Thyroid gland (tissue), 4 donors: ENCODE results near the gene OTOP3. TPM values are rescaled to one million over a fixed set of nuclear protein-coding genes. Genes with fewer than 3 reads are reported as not detected.
"Not testable (repeated sequence)": the region's sequence is repeated elsewhere in the genome, so short reads cannot be mapped to it uniquely, and the experiment has no call there.

Source experiments
- DNase-seq, 2 donors: peaks; one replicate each; pipeline ENCODE4 v3.0.0-alpha.2; 2019
- H3K27ac ChIP-seq, 3 donors: fragments of 200-600 bp; sonication (generic); 1 replicate in 2 of 3; 2 replicates in 1 of 3; pipeline ENCODE4 v1.5.1; 2016 to 2019; ENCODE audit warnings: mild to moderate bottlenecking in 1 of 3, moderate library complexity in 1 of 3
- H3K27me3 ChIP-seq: fragments of 200-600 bp; sonication (generic); one replicate; pipeline ENCODE4 v1.5.1; 2019
- H3K36me3 ChIP-seq, 2 donors: fragments of 200-600 bp; sonication (generic); one replicate each; pipeline ENCODE4 v1.5.1; 2016 to 2019
- H3K4me1 ChIP-seq, 2 donors: fragments of 200-600 bp; sonication (generic); one replicate each; pipeline ENCODE4 v1.5.1; 2017 to 2019
- H3K4me3 ChIP-seq, 3 donors: fragments of 200-600 bp; sonication (generic); replicated peaks in 1 of 3; 1 replicate in 2 of 3; 2 replicates in 1 of 3; pipeline ENCODE4 v1.5.1; 2016; ENCODE audit warnings: mild to moderate bottlenecking in 1 of 3
- H3K9me3 ChIP-seq: fragments of 200-600 bp; sonication (generic); one replicate; pipeline ENCODE4 v1.5.1; 2017
- POLR2A ChIP-seq, 2 donors: fragments of 450-650 bp; IDR thresholded peaks; one replicate each; pipeline ENCODE4 v1.6.1; 2017; ENCODE audit warnings: antibody characterized with exemption in 2 of 2, mild to moderate bottlenecking in 2 of 2, moderate library complexity in 1 of 2
- WGBS, 2 donors: methylation state at CpG; one replicate each; pipeline ENCODE4 v1.1.5; 2017; 5-methylcytosine and 5-hydroxymethylcytosine counted together
- intact Hi-C: fragments of 100-400 bp; cut with DNase I; formaldehyde crosslinking; loops from one replicate; pipeline ENCODE4 v1.15.1; 2023
- total RNA-seq, 4 donors: library from RNA; depleted of rRNA; stranded (reverse); fragments of >200 nt; gene quantifications; one replicate each; pipeline ENCODE4 v1.2.3, GENCODE V29; 2016
- TF ChIP-seq, protein P1 (sequence below), 6 experiments: fragments of 200-600 bp in 3 of 6; fragments of 450-650 bp in 3 of 6; sonication (generic) in 3 of 6; IDR thresholded peaks; one replicate each; pipeline ENCODE4 v1.5.1; 2016 to 2019; ENCODE audit warnings: antibody characterized with exemption in 6 of 6, mild to moderate bottlenecking in 2 of 6, inconsistent platforms in 1 of 6, moderate library complexity in 1 of 6

OTOP3 gene
- total RNA-seq, 4 donors from 2014 or later = not detected

DNA sequence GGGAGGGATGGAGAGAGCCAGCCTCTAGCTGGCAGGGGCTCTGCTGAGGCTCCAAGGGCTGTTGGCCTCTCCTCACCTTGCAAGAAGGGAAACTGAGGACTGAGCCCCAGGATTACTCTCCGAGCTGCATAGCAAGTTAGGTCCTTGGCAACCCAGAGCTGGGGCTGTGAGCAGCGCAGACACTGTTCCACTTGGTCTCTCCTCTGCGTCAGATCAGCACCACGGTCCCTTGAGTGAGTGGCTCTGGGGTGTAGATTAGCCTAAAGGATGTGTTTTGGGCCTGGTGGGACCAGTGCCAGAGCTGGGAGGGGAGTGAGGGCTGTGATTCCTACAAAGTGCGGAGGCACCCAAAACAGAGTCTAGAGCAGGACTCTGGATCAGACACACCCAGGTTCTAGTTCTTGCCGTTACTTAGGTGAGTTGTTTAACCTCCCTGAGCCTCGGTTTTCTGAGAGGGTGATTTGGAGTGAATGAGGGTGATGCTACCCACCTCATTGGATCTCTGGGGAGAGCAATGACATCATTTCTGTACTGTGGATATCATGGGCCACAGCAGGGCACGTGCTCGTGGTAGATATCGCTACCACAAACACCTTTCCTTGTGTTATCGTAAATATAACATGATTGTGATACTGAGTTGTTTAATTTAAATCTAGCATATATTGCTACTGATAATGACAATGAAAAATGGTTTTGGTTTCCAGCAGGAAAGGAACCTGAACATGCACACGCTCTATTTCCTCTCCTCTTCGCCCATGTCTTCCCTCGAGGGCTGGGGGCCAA, 34.2 kb upstream of the OTOP3 start:
- H3K27me3 ChIP-seq = no peaks in the 10 kb centered on the region
- no peaks in the 10 kb centered on the region for H3K4me1 ChIP-seq
- H3K4me3 ChIP-seq = no peak overlapping the region
- DNase-seq = no peak
- intact Hi-C loops = no loop called here
- H3K27ac ChIP-seq = no peak overlapping the region
- WGBS, 2 donors = 76 to 77% methylated on average over 8 to 14 of the region's 14 CpGs
- no peaks in the 10 kb centered on the region for H3K9me3 ChIP-seq
- H3K36me3 ChIP-seq = no peaks in the 10 kb centered on the region
- TF ChIP-seq, protein P1, sequence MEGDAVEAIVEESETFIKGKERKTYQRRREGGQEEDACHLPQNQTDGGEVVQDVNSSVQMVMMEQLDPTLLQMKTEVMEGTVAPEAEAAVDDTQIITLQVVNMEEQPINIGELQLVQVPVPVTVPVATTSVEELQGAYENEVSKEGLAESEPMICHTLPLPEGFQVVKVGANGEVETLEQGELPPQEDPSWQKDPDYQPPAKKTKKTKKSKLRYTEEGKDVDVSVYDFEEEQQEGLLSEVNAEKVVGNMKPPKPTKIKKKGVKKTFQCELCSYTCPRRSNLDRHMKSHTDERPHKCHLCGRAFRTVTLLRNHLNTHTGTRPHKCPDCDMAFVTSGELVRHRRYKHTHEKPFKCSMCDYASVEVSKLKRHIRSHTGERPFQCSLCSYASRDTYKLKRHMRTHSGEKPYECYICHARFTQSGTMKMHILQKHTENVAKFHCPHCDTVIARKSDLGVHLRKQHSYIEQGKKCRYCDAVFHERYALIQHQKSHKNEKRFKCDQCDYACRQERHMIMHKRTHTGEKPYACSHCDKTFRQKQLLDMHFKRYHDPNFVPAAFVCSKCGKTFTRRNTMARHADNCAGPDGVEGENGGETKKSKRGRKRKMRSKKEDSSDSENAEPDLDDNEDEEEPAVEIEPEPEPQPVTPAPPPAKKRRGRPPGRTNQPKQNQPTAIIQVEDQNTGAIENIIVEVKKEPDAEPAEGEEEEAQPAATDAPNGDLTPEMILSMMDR (IDR thresholded peaks at IDR 0.05) = no peak

DNA sequence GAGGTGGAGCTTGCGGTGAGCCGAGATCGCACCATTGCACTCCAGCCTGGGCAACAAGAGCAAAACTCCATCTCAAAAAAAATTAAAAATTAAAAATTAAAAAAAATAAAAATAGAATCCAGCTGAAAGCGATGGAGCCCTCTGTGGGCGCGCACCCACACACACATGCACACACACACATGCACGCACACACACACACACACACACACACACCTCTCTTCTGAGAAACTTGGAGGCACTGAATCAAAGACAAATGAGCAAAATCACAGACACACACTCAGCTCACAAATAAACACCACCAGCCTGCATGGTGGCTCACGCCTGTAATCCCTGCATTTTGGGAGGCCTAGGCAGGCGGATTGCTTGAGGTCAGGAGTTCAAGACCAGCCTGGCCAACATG, 32.7 kb upstream of the OTOP3 start:
- H3K27me3 ChIP-seq = no peaks in the 10 kb centered on the region
- WGBS, 2 donors = 83 to 86% methylated on average over 9 of the region's 9 CpGs
- intact Hi-C loops = no loop called here
- no peak overlapping the region for H3K4me3 ChIP-seq
- no peaks in the 10 kb centered on the region for H3K4me1 ChIP-seq
- H3K9me3 ChIP-seq = no peaks in the 10 kb centered on the region
- TF ChIP-seq POLR2A (IDR thresholded peaks at IDR 0.05) = no peak
- TF ChIP-seq, protein P1 (IDR thresholded peaks at IDR 0.05) = no peak
- no peak overlapping the region for H3K27ac ChIP-seq
- no peaks in the 10 kb centered on the region for H3K36me3 ChIP-seq
- no peak for DNase-seq

GRCh38 chr17:74903671-74904070, 32.0 kb upstream of the OTOP3 start:
- H3K4me3 ChIP-seq = no peak overlapping the region
- no peaks in the 10 kb centered on the region for H3K36me3 ChIP-seq
- 74 to 78% methylated on average over 6 of the region's 6 CpGs for WGBS, 2 donors
- no peak overlapping the region for H3K27ac ChIP-seq
- intact Hi-C loops = no loop called here
- DNase-seq = no peak
- TF ChIP-seq, protein P1 (IDR thresholded peaks at IDR 0.05) = no peak
- TF ChIP-seq POLR2A (IDR thresholded peaks at IDR 0.05) = no peak
- H3K9me3 ChIP-seq = no peaks in the 10 kb centered on the region
- no peaks in the 10 kb centered on the region for H3K27me3 ChIP-seq
- H3K4me1 ChIP-seq = no peaks in the 10 kb centered on the region

DNA sequence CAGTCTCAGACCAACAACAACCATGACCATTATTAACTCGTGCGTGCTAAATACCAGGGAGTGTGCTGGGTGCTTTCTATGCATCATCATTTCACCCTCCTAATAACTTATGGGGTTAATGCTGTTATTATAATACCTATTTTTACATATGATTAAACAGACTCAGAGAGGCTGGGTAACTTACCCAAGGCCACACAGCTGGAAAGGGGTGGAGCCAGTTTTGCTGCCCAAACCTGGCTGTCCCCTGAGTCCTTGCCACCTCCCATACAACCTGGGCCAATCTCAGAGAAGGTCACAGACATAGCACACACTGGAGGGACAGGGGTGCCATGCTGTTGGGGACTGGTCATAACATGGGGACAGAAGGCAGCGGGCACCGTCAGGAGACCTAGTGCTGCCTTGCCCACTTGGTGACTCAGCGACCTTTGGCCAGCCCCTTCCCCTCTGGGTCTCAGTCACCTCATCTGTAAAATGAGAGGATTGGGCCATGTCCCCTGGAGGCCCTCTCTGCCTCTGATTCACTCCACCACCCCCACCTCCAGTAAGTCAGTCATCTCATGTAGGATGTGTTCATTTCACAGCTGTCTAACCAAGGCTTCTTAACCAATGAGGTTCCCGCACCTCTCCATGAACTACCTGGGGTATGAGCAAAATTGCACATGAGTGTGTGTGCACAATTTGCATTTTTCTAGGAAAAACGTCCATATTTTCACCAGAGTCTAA, 30.9 kb upstream of the OTOP3 start:
- TF ChIP-seq, protein P1 (IDR thresholded peaks at IDR 0.05) = no peak
- TF ChIP-seq POLR2A (IDR thresholded peaks at IDR 0.05) = no peak
- no peak for DNase-seq
- Histone ChIP-seq H3K4me1 (no peaks in the 10 kb centered on the region), H3K4me3 (no peak overlapping the region), H3K27me3 (no peaks in the 10 kb centered on the region), H3K36me3 (no peaks in the 10 kb centered on the region), H3K9me3 (no peaks in the 10 kb centered on the region), H3K27ac (no peak overlapping the region)
- WGBS, 2 donors = 78 to 82% methylated on average over 6 to 7 of the region's 7 CpGs
- intact Hi-C loops = no loop called here

DNA sequence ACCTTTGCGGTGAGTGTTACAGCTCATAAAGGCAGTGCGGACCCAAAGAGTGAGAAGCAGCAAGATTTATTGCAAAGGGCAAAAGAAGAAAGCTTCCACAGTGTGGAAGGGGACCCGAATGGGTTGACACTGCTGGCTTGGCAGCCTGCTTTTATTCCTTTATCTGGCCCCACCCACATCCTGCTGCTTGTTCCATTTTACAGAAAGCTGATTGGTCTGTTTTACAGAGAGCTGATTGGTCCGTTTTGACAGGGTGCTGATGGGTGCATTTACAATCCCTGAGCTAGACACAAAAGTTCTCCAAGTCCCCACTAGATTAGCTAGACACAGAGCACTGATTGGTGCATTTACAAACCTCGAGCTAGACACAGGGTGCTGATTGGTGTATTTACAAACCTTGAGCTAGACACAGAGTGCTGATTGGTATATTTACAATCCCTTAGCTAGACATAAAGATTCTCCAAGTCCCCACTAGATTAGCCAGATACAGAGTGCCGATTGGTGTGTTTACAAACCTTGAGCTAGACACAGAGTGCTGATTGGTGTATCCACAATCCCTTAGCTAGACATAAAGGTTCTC, 29.4 kb upstream of the OTOP3 start:
- H3K27me3 ChIP-seq, DNase-seq, H3K36me3 ChIP-seq, H3K27ac ChIP-seq, H3K4me1 ChIP-seq, intact Hi-C loops, H3K9me3 ChIP-seq, H3K4me3 ChIP-seq: not testable (repeated sequence)
- WGBS, 2 donors = 81 to 88% methylated on average over 6 of the region's 6 CpGs
